Psoas muscle (tissue), 8 donors: ENCODE data around the gene HOXC5. TPM values are rescaled to one million over a fixed set of nuclear protein-coding genes. Genes with fewer than 3 reads are reported as not detected.

Experiments used
- ATAC-seq, 4 donors: fragments of 200-7000 bp; cut with Tn5 transposase; one replicate each; pipeline ENCODE4 v1.9.1; 2020; ENCODE audit warnings: moderate library complexity in 3 of 4, mild to moderate bottlenecking in 2 of 4
- DNase-seq, 2 donors: peaks; one replicate each; pipeline ENCODE4 v3.0.0-alpha.2; 2020
- H3K27ac ChIP-seq: fragments of 200-600 bp; one replicate; pipeline ENCODE4 v1.8.0; 2022
- H3K27me3 ChIP-seq, 3 donors: fragments of 200-600 bp in 1 of 3; one replicate each; pipeline versions ENCODE4 v1.6.1 to v1.8.0; 2013 to 2022; ENCODE audit warnings: low read length in 2 of 3, mild to moderate bottlenecking in 2 of 3, moderate library complexity in 1 of 3; ENCODE audit not compliant: insufficient read depth in 3 of 3
- H3K36me3 ChIP-seq, 2 donors: fragments of 200-600 bp in 1 of 2; one replicate each; pipeline versions ENCODE4 v1.6.1 to v1.8.0; 2013 to 2022; ENCODE audit warnings: low read depth in 1 of 2, mild to moderate bottlenecking in 1 of 2, moderate library complexity in 1 of 2; ENCODE audit not compliant: insufficient read depth in 1 of 2
- H3K4me1 ChIP-seq: fragments of 200-600 bp; one replicate; pipeline ENCODE4 v1.8.0; 2022
- H3K4me3 ChIP-seq: fragments of 200-600 bp; one replicate; pipeline ENCODE4 v1.8.0; 2022; ENCODE audit warnings: mild to moderate bottlenecking
- H3K9me3 ChIP-seq: fragments of 200-600 bp; one replicate; pipeline ENCODE4 v1.8.0; 2022
- CTCF ChIP-seq: fragments of 200-600 bp; IDR thresholded peaks from one replicate; pipeline ENCODE4 v1.8.0; 2022; ENCODE audit warnings: antibody characterized with exemption
- WGBS, 3 donors: extraction: QIAGEN DNeasy Blood & Tissue Kit; methylation state at CpG; one replicate each; pipeline versions ENCODE4 v1.1.6 to v1.1.7; 2013; 5-methylcytosine and 5-hydroxymethylcytosine counted together
- intact Hi-C, 2 donors: fragments of 100-400 bp; cut with DNase I; formaldehyde crosslinking; loops; one replicate each; pipeline versions ENCODE4 v1.11.0 to v1.14.2; 2022
- polyA plus RNA-seq, 3 donors: library from polyadenylated mRNA; stranded (reverse); fragments of 200-250 nt; gene quantifications; one replicate each; pipeline ENCODE4 v1.2.3, GENCODE V29; 2013
- total RNA-seq, 4 donors: library from RNA; stranded (reverse); fragmentation: NEBNext Ultra II Directional in 2 of 4; extraction: Animal tissue kit (Norgen Biotek cat#: 25700) in 2 of 4; gene quantifications; one replicate each; pipeline versions ENCODE4 v1.2.1 to v1.2.4, GENCODE V29; 2021 to 2023
- donor health status: healthy with polysubstance abuse.
- donor health status: DM: no; HTN: no; CAD: no; lungs with moderate emphysema.
- donor health status: Bipolar disorder and iron deficiency.
- donor health status: healthy.
- donor health status: DM: yes; HTN: yes; CAD: no.
- donor health status: DM: no; HTN: no; CAD: no.
- donor health status: DM: no; HTN: no; CAD: no.
- donor health status: DM: yes; HTN: yes; CAD: no.

HOXC5 gene
- total and polyA plus RNA-seq, 7 donors = 0.03 to 3.3 (median 0.58) TPM

GRCh38 chr12:54050482-54050810, 17.6 kb downstream of the HOXC5 start:
- no peak for DNase-seq
- Histone ChIP-seq H3K27ac (no peak overlapping the region), H3K9me3 (no peaks in the 10 kb centered on the region), H3K27me3 (no peaks in the 10 kb centered on the region), H3K36me3 (no peaks in the 10 kb centered on the region), H3K4me3 (no peak overlapping the region), H3K4me1 (no peaks in the 10 kb centered on the region)
- TF ChIP-seq CTCF = no peak
- intact Hi-C loops = no loop called here
- WGBS, 3 donors = 55 to 66% (median 58%) methylated on average over 2 of the region's 2 CpGs
- ATAC-seq = no peak

- Histone ChIP-seq H3K4me1 (no peaks in the 10 kb centered on the region), H3K9me3 (no peaks in the 10 kb centered on the region), H3K4me3 (no peak overlapping the region), H3K27me3 (no peaks in the 10 kb centered on the region), H3K36me3 (no peaks in the 10 kb centered on the region), H3K27ac (no peak overlapping the region)
- intact Hi-C loops = no loop called here
- TF ChIP-seq CTCF = no peak
- WGBS, 3 donors = 71 to 76% (median 71%) methylated on average over 12 of the region's 12 CpGs
- ATAC-seq (no peak), DNase-seq (no peak)
These were observed 18.4 kb downstream of the HOXC5 start for GRCh38 chr12:54051026-54051842.

GRCh38 chr12:54051874-54052437, 19.1 kb downstream of the HOXC5 start:
- 61 to 73% (median 71%) methylated on average over 24 of the region's 24 CpGs for WGBS, 3 donors
- DNase-seq (no peak), ATAC-seq (no peak)
- intact Hi-C loops = no loop called here
- no peak for TF ChIP-seq CTCF
- H3K9me3 ChIP-seq = no peaks in the 10 kb centered on the region
- no peak overlapping the region for H3K27ac ChIP-seq
- H3K4me3 ChIP-seq = no peak overlapping the region
- no peaks in the 10 kb centered on the region for H3K27me3 ChIP-seq
- no peaks in the 10 kb centered on the region for H3K4me1 ChIP-seq
- H3K36me3 ChIP-seq = no peaks in the 10 kb centered on the region

GRCh38 chr12:54052438-54053002, 19.7 kb downstream of the HOXC5 start:
- peak overlapping the region; percentile 63 for H3K4me3 ChIP-seq
- H3K27me3 ChIP-seq = no peaks in the 10 kb centered on the region
- no peaks in the 10 kb centered on the region for H3K4me1 ChIP-seq
- no peak for TF ChIP-seq CTCF
- DNase-seq (no peak), ATAC-seq (peak; percentile 47 to 59 (median 52))
- no peaks in the 10 kb centered on the region for H3K9me3 ChIP-seq
- intact Hi-C loops = no loop called here
- no peak overlapping the region for H3K27ac ChIP-seq
- H3K36me3 ChIP-seq = no peaks in the 10 kb centered on the region
- 48 to 50% (median 50%) methylated on average over 10 of the region's 10 CpGs for WGBS, 3 donors
